Right kidney (tissue), 1 donor: ENCODE results near the gene AP1B1.

Experiments
- DNase-seq: peaks from one replicate; pipeline ENCODE4 v3.0.0-alpha.2; 2016

Gene AP1B1

DNA sequence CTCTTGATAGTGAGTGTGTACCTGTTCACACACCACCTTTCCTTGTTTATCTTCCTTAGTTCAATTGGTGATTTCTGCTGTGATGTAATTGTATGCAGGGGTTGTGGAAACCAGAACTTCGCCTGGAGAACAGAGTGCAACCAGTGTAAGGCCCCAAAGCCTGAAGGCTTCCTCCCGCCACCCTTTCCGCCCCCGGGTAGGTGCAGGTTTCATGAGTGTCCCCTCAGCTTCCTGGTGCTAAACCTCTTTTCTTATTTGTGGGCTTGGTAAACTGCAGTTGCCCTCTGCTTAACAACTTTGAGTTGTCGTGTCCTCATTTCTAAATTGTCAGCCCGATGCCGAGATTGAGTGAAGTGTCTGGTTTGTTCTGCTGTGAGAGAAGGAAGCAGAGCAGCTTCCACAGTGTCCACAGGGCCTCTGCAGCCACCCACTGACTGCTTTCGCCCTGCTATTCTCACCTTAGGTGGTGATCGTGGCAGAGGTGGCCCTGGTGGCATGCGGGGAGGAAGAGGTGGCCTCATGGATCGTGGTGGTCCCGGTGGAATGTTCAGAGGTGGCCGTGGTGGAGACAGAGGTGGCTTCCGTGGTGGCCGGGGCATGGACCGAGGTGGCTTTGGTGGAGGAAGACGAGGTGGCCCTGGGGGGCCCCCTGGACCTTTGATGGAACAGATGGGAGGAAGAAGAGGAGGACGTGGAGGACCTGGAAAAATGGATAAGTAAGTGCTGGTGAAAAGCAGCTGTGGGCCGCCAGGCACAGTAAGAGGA lies 89.1 kb downstream of the AP1B1 start:
- no peak for DNase-seq

DNA sequence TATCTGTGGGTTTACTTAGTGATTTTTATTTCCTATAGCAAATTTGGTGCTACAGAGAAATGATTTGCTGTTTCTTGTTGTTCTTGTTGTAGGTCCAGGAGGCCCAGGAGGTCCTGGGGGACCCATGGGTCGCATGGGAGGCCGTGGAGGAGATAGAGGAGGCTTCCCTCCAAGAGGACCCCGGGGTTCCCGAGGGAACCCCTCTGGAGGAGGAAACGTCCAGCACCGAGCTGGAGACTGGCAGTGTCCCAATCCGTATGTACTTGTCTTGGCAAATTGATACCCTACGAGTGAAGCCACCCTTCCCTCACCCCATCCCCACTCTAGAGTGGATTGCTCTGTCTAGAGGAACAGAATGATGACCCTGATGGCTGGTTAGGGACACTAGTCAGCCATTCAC lies 89.7 kb downstream of the AP1B1 start:
- no peak for DNase-seq

DNA sequence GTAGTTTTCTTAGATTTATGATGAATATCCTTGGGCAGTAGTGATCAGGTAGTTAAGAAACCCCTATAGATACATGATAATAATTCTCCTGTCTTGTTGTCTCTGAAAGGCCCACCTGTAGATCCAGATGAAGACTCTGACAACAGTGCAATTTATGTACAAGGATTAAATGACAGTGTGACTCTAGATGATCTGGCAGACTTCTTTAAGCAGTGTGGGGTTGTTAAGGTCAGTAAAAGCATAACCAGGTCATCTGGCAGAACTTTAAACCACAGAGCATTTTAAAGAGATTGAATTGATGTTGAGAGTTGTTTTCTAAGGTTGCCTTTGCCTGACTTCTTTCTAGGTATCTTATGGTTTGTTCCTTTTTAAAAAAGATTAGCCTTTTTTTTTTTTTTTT lies 96.0 kb downstream of the AP1B1 start:
- DNase-seq = no peak

DNA sequence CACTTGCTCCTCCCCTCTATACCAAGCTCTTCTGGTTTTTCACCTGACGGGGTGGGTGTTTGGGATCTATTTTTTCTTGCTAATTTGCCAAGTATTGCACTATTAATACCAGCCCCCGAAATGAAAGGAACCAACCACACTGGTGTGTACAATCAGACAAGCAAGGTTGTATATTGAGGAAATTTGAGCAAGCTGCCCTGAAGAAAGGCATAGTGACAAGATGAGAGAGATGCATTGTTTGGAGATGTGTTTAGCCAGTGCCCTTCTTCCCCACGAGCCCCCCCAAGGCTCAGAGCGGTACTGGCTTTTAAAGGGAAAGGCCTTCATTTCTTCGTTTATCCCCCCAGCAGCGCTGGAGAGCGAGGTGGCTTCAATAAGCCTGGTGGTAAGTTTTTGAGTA lies 97.2 kb downstream of the AP1B1 start:
- DNase-seq = no peak

DNA sequence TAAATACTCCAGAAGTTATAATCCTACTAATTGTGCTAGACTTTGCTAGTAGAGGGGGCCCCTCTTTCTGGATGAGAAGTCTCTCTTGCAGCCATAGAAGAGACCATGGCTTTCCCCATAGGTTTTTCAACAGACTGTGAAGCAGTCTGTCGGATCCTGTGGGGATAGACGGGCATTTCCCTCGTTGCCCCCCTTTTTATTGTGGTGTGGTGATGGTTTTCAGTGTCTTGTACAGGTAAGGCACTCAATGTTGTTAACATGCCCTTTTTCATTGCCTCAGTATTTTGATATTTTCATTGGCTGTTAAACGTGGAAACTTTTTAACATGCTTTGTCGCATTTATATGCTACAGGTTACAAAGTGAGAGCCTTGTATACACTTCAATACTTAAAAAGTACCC lies 98.3 kb downstream of the AP1B1 start:
- no peak for DNase-seq

DNA sequence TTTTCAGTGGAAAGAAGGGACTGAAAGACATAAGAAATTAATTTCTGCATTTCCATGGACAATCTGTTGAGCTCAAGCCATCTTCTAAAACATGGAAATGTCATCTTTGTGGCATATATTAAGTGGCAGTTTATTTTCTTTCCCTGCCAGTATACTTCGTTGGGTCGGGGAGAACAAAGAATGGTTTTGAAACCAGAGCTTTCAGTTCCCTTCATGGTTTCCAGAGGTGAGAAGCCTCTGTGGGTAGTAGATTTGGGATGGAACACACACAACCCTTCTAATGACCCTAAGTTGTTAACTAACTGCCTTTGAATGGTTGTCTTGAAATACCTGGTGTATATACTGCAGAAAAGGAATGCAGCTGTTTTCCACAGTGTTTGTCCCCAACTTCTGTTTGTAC lies 99.5 kb downstream of the AP1B1 start:
- DNase-seq = no peak

DNA sequence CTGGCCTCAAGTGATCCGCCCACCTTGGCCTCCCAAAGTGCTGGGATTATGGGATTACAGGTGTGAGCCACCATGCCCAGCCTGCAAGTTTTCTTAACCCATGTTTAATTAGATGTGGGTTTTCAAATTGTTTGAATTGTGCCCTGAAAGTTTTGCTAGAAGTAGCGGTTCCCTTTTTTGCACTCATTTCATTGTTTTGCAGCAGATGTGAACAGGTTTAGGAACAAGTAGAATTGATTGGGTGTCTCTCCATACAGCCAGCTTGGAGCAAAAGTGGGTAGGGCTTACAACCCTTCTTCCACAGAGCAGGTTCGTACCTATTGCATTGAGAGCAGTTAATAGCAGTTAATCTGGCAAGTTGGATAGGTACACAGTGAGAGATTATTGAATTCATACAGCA lies 104.2 kb downstream of the AP1B1 start:
- DNase-seq = no peak

DNA sequence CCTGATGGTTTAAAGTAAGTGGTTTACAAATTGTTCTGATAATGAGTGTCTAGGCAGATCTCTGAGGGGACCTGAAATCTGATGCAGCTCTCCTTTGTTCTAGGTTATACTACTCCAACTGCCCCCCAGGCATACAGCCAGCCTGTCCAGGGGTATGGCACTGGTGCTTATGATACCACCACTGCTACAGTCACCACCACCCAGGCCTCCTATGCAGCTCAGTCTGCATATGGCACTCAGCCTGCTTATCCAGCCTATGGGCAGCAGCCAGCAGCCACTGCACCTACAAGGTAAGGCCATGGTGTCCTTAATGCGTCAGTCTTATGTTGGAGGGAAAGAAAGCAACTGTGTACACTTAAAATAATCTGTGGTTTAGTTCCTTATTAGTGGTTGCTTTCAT lies 110.4 kb downstream of the AP1B1 start:
- DNase-seq = no peak
